Peyer's patch (tissue), 4 donors: ENCODE data around the gene PHACTR1.

Experiments
- CTCF ChIP-seq, 6 experiments: fragments of 450-650 bp in 4 of 6; fragments of 200-600 bp in 2 of 6; sonication (generic) in 1 of 6; IDR thresholded peaks; one replicate each; pipeline ENCODE4 v1.5.1; 2017 to 2019; ENCODE audit warnings: antibody characterized with exemption in 6 of 6, mild to moderate bottlenecking in 3 of 6, moderate library complexity in 1 of 6
- POLR2A ChIP-seq, 2 donors: fragments of 450-650 bp; IDR thresholded peaks; one replicate each; pipeline ENCODE4 v1.5.1; 2017; ENCODE audit warnings: antibody characterized with exemption in 2 of 2, mild to moderate bottlenecking in 2 of 2, moderate library complexity in 2 of 2

DNA sequence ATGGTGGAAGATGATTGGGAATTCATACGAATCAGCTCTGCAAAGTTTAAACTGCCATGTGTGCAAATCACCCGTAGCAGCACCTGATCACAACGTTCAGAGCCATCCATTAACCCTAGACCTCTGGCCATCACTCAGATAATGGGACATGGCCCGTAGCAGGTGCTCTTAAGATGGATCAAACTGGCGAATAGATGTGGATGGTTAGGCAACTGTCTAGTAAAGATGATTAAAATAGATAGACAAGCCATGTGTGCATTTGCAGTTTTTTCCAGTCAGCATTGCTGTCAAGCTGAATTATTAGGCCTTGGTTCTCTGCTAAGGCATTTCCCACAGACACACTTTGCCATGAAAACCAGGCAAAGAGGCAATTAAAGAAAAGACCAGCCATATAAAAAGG, 40.6 kb upstream of the PHACTR1 start:
- TF ChIP-seq CTCF (IDR thresholded peaks at IDR 0.05): no peak
- TF ChIP-seq POLR2A (IDR thresholded peaks at IDR 0.05): no peak
